ENCODE data around the gene RALGAPA2.

Gene RALGAPA2

DNA sequence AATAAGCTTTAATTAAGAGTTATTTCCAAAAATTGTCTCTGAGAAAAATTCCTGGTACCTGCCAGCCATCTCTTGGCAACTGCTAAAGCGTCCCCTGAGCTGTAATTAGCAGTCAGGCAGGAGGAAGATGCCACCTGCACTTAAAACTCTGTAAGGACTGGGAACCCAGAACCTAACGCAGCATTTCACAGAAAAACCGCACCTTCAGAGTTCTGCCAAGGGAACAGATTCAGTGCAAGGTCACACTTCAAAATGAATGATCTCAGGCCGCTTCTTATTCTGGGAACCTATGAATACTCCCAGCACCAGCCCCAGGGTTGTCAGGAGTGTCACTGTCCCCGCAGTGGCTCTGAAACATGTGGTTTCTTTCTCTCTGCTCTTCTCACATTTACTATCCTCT, 307.8 kb downstream of the RALGAPA2 start:
- no peak for DNase-seq (ENCODE audit: low read depth)

- DNase-seq (ENCODE audit: low read depth): no peak
Observed at GRCh38 chr20:20401991-20402390, 310.5 kb downstream of the RALGAPA2 start.

DNA sequence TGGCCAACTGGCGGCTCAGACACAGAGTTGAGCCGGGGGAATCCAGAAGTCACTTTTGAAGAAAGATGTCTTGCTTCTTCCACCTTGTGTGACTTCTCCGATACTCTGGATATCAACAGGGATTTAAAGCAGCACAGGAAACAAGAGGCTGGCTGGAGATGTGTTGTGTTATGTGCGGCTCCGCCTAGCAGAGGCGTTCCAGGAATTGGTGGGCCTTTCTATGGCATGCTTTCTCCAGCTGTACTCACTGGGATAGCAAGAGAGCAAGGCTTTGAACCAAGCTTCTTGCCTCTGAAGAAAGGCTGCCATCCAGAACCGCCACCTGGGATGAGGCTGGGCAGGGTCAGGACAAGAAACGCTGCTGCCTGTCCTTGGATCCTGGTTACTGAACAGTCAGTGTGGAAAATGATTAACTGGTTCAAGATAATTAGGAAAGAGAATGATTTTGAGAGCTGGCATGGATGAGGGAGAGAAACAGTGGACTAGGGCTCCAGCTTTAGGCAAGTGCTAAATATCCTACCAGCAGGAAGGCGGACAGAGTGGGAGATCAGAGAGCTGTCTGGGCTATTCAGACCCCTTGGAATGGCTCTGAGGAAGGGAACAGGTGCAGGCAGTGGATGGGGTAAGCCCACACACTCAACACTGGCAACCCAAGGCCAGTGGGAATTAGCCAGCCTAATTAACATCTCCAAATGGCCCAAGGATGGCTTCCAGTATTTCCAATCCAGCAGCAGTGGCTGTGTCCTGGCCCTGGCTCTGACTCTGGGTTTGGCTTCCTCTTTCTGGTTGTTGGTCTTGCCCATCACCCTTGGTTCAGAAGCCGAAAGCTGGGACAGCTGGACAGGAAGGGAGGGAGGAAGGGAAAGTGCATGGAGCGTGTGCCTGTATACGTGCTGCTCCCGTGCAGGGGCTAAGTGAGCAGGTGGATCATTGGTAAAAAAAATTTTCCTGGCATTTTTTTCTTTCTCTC, 312.6 kb downstream of the RALGAPA2 start:
- no peak for DNase-seq (ENCODE audit: low read depth)

DNA sequence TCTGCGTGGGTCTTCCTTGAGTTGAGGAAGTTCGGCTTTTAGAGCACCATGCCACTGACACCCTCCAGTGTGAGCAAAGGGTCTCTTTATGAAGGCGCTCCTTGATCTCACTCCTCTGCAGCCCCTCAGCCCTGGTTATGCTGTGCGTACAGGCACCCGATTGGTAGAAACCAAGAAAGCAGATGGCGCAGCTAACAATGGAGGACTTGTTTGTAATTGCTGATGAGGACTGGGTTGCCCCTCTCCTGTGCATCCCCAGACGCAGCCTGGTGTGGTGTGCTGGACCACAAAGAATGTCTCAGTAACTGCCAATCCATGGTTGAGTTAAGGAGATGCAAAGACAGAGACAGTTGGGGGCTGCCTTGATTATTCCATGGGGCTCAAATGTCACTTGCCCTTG, 314.3 kb downstream of the RALGAPA2 start:
- DNase-seq (ENCODE audit: low read depth): no peak

GRCh38 chr20:20396794-20397193, 315.6 kb downstream of the RALGAPA2 start:
- DNase-seq (ENCODE audit: low read depth): no peak

- no peak for DNase-seq (ENCODE audit: low read depth)
Observed at GRCh38 chr20:20395903-20396568, 316.4 kb downstream of the RALGAPA2 start.

DNA sequence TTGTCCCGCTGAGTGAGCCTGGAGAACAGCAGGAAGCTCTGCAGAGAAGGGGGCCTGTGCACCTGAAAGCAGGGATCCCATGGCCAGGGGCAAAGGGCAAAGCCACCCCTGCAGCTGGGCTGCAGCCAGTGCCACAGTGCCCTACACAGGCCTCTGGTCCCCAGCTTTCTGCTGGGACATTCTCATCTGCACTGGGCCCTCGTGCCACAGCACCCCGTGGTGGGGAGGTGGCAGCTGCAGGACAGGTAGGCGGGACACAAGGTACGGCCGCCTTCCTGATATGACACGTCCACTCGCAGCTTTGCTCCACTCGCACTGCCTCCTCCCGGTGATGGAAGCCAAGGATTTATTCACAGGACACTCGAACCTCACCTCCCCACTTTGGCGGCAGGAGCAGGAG, 317.4 kb downstream of the RALGAPA2 start:
- no peak for DNase-seq (ENCODE audit: low read depth)

DNA sequence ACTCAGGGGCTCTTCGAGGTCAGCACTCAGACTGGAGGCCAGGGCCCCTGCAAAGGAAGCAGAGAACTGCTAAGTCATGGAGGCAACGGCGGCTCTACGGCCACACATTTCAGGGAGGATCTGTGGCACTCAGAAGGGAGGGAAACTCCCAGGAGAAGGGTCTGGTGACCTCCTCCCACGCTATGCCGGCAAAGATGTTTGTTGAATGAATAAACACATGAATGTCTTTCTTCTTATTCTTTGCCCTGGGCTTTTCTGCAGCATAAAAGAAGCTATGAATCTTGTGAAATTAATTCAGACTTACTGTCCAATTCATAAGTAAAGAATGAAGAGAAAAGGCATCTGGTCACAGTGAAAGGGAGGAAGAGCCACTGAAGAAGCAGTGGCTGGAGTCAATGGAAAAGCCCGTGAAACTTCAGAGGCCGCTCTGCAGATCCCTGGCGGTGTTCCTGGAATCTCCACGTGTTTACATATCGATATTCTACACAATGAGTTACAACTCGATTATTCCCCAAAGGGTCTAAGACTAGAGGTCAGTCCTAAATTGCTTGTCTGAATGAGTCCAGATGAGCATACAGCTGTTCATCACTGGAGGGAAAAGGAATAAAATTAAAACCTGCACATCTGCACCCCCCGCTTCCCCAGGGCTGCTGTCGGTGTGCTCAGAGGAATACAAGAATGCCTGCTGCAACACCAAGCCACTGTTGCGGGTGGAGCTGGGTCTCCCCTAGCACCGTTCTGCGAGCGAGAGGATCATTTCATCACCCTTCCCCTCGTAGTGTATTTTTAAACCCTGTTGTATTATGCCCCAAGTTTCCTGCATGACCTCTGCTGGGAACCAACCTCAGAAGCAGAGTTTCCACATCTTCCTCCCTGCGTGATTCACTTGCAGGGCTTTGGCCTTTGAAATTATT, 319.0 kb downstream of the RALGAPA2 start:
- DNase-seq (ENCODE audit: low read depth): no peak

DNA sequence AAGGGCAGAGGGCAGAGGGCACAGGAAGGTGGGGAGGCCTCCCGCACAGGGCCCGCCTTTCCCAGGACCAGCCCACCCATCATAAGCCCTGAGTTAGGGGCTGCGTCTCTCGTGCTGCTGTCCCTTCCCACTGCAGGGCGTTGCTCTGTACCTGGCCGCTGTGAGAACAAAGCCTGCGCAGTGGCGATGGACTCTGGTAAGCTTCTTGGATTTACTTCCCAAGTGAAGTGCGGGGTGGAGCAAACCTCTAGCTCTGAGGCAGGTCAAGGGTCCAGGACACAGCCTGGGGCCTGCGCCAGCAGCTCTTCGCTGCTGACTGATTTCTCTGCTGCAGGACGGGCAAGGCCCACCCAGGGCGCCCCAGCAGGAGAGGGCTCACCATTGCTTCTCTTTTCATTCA, 320.7 kb downstream of the RALGAPA2 start:
- DNase-seq (ENCODE audit: low read depth): no peak

DNA sequence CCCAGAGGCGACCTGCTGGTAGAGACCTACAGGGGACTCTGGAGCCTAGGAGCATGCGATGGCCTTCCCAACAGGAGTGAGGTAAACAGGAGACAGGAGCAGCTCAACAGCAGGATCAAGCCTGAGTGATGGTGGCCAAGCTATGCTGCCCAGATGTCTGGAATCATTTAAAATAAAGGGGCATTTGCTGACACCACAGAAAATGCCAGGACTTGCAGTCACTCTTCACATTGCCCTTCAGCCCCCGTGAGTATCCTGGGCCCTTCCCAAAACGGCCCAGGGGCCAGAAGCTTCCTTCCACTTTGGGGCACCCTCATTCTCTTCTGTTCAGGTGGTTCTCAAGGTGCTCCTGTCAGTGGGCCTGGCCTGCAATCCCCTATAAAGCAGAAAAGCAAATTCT, 321.3 kb downstream of the RALGAPA2 start:
- no peak for DNase-seq (ENCODE audit: low read depth)

GRCh38 chr20:20390393-20390792, 322.1 kb downstream of the RALGAPA2 start:
- DNase-seq (ENCODE audit: low read depth): no peak

DNA sequence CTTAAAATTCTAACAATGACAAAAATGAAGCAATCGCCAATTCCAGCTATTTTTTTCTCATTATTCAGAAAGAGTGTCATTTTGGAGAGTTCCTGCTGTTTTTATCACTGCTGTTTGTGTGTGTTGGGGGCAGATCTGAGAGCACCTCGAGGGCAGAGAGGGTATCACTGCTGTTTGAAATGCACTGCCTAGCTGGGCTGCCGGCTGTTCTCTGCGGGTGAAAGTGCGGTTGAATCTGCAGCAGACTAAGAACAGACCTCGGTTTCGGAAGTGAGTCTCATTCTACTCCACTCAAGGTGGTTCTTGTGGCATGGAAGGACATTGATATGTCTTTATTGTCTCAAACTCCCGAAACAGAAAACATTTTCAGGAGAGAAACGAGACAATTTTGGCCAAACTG, 326.3 kb downstream of the RALGAPA2 start:
- DNase-seq (ENCODE audit: low read depth): no peak

GRCh38 chr20:20375862-20376261, 336.6 kb downstream of the RALGAPA2 start:
- DNase-seq (ENCODE audit: low read depth): no peak

GRCh38 chr20:20373091-20373571, 339.3 kb downstream of the RALGAPA2 start:
- no peak for DNase-seq (ENCODE audit: low read depth)

- DNase-seq (ENCODE audit: low read depth): no peak
Observed at GRCh38 chr20:20371681-20372080, 340.8 kb downstream of the RALGAPA2 start.

- DNase-seq (ENCODE audit: low read depth): no peak
Observed at GRCh38 chr20:20371083-20371482, 341.4 kb downstream of the RALGAPA2 start.

- DNase-seq (ENCODE audit: low read depth): no peak
Observed at GRCh38 chr20:20370094-20370575, 342.3 kb downstream of the RALGAPA2 start.

- DNase-seq (ENCODE audit: low read depth): no peak
Observed at GRCh38 chr20:20369250-20370093, 343.0 kb downstream of the RALGAPA2 start.

GRCh38 chr20:20368418-20369249, 343.8 kb downstream of the RALGAPA2 start:
- DNase-seq (ENCODE audit: low read depth): no peak
